ENCODE results near the gene PTPN3.

PTPN3 gene

DNA sequence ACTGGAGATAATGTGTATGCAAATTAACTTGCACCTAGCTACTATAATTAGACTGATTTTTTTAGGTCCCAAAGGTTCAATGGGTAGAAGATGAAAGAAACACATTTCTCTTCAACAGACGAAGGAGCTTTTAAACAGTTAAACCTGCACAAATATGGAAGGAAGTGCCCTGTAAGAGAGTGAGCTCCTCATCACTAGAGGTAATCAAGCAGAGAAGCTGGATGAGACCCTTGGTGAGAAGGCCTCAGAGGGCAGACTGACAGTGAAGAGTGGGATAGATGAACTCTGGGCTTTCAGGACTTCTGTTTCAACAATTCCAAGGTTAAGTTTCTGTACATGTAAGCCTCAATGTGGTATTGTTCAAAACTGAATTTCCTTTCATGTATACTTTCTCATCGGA lies 23.2 kb downstream of the PTPN3 start:
- Histone ChIP-seq H3K9ac (ENCODE audit: low read length) (no peak overlapping the region), H3K27me3 (replicated peaks; ENCODE audit: control insufficient read depth, insufficient read depth, low read length) (no peaks in the 10 kb centered on the region), H3K36me3 (ENCODE audit: control insufficient read depth, insufficient read depth, low read length, severe bottlenecking) (no peaks in the 10 kb centered on the region), H3K4me3 (ENCODE audit: low read length) (no peak overlapping the region), H3K4me1 (ENCODE audit: control insufficient read depth, insufficient read depth, low read length) (peaks cover 36% of the 10 kb centered on the region), H3K9me3 (ENCODE audit: control insufficient read depth, low read length) (no peaks in the 10 kb centered on the region)
- no peak for DNase-seq (ENCODE audit: low read depth)

GRCh38 chr9:109474170-109474569 lies 23.9 kb downstream of the PTPN3 start:
- H3K4me3 ChIP-seq (ENCODE audit: low read length), result no peak overlapping the region
- no peak overlapping the region for H3K9ac ChIP-seq (ENCODE audit: low read length)
- H3K4me1 ChIP-seq (ENCODE audit: control insufficient read depth, insufficient read depth, low read length), result peaks cover 28% of the 10 kb centered on the region
- no peaks in the 10 kb centered on the region for H3K36me3 ChIP-seq (ENCODE audit: control insufficient read depth, insufficient read depth, low read length, severe bottlenecking)
- H3K27me3 ChIP-seq (replicated peaks; ENCODE audit: control insufficient read depth, insufficient read depth, low read length), result no peaks in the 10 kb centered on the region
- H3K9me3 ChIP-seq (ENCODE audit: control insufficient read depth, low read length), result no peaks in the 10 kb centered on the region
- DNase-seq (ENCODE audit: low read depth), result no peak

DNA sequence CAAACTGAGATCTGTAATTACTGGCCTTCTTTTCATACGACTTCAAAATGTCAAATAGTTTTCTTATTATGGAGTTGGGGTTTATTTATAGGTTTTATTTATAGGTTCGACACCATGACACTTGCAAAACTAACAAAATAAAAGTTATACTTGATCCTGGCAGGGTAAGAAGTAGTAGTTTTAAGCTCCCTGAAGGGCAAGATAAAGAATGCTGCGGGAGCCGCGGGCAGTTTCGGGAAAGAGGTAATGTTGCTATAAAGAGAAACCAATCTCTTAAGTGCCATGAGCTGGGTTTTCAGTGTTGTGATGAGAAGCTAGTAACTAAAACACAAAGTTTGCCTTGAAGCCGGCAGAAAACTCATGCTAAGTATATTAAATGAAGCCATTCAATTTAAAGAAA lies 24.8 kb downstream of the PTPN3 start:
- H3K9me3 ChIP-seq (ENCODE audit: control insufficient read depth, low read length), result no peaks in the 10 kb centered on the region

DNA sequence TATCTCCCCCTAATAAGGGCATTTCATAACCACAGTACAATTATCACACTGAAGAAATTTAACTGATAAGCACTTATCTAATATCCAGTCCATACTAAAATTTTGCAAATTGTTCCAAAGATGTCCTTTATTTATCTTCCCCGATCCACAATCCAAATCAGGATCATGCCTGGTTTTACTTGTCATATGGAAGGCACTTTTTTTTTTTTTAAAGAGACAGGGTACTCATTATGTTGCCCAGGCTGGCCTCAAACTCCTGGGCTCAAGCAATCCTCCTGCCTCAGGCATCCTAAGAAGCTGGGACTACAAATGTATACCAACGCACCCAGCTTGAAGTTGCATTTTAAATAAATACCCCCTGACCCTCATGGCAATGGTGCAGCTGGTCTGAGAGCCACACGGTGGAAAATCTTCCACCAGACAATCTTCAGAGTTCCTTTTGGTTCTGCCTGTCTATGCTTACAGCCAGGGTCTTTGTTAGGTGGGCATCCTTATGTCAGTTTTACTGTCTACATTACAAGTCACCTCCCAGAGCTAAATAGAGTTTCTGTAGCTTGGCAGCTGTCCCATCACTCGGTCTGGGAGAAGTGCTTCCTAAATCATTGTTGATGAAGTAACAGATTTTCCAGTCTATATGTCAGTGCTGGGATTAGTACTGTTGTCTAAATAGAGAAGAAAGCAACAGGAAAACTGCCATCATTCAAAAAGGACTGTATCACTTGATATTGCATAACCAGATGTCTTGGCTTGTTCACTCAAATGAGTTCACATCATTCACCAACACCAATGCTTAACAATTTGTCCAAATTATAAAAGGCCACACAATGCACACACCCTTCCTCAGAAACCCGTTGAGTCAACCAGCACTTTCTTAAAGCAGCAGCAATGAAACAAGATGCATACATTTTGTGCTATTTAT lies 26.4 kb downstream of the PTPN3 start:
- Histone ChIP-seq H3K36me3 (ENCODE audit: control insufficient read depth, insufficient read depth, low read length, severe bottlenecking) (no peaks in the 10 kb centered on the region), H3K27me3 (replicated peaks; ENCODE audit: control insufficient read depth, insufficient read depth, low read length) (no peaks in the 10 kb centered on the region), H3K9me3 (ENCODE audit: control insufficient read depth, low read length) (no peaks in the 10 kb centered on the region), H3K4me3 (ENCODE audit: low read length) (no peak overlapping the region), H3K9ac (ENCODE audit: low read length) (no peak overlapping the region), H3K4me1 (ENCODE audit: control insufficient read depth, insufficient read depth, low read length) (peaks cover 22% of the 10 kb centered on the region)
- peak; percentile 3 for DNase-seq (ENCODE audit: low read depth)

More for the DNA sequence above, 24.8 kb downstream of the PTPN3 start:
- no peaks in the 10 kb centered on the region for H3K27me3 ChIP-seq (replicated peaks; ENCODE audit: control insufficient read depth, insufficient read depth, low read length)
- H3K36me3 ChIP-seq (ENCODE audit: control insufficient read depth, insufficient read depth, low read length, severe bottlenecking), result no peaks in the 10 kb centered on the region
- H3K4me3 ChIP-seq (ENCODE audit: low read length), result no peak overlapping the region
- DNase-seq (ENCODE audit: low read depth), result no peak
- H3K9ac ChIP-seq (ENCODE audit: low read length), result no peak overlapping the region
- H3K4me1 ChIP-seq (ENCODE audit: control insufficient read depth, insufficient read depth, low read length), result peaks cover 24% of the 10 kb centered on the region

DNA sequence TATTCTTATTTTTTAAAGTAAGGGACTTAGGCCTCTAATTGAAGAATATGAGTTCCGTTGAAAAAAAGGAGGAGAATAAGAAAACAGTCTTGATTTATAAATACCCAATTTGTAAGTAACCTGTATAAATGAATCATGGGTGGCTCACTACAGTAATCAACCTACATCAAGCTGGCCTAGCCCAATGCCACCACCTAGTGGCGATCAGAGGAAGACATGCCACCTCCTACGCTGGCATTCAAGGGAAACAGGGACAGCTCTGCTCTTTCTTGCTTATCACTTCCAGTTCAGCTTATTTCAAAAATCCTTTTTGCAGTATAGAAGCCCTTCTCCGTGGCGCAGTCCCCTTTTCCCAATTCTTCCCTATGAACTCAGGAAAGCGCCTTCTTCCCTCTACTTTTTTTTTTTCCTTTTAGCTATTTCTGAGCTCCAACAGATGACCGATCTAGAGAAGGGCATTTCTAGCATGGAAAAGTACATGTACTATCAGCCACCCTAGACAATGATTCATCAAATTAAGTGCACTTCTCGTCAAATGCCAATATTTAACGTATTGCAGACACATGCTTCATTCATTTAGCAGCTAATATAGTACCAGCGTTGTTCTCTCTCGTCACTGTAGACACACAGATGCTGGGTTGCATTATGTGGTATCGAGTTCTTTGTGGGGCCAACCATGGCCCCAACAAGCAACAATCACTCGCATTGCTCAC lies 28.3 kb downstream of the PTPN3 start:
- no peak overlapping the region for H3K9ac ChIP-seq (ENCODE audit: low read length)
- H3K36me3 ChIP-seq (ENCODE audit: control insufficient read depth, insufficient read depth, low read length, severe bottlenecking), result no peaks in the 10 kb centered on the region
- DNase-seq (ENCODE audit: low read depth), result peak; percentile 89
- no peak overlapping the region for H3K4me3 ChIP-seq (ENCODE audit: low read length)
- no peaks in the 10 kb centered on the region for H3K9me3 ChIP-seq (ENCODE audit: control insufficient read depth, low read length)
- H3K27me3 ChIP-seq (replicated peaks; ENCODE audit: control insufficient read depth, insufficient read depth, low read length), result no peaks in the 10 kb centered on the region
- peaks cover 12% of the 10 kb centered on the region for H3K4me1 ChIP-seq (ENCODE audit: control insufficient read depth, insufficient read depth, low read length)

DNA sequence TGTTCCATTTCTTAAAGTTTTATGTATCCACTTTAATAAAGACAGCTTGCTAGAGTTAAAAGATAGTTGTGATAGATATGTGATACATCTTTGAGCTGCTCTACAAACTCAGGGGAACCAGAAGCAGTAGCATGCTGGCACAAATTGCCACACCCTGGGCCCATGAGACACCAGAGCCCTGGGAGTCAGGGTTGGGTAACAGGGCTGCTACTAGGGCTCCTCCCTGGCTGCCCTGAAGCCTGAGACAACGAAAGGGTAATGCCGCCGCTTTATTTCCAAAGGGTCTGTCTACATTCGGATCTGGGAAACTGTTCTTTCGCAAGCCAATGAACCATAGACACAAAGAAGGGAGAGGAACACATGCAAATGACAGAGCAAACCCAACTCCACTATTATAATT lies 29.2 kb downstream of the PTPN3 start:
- Histone ChIP-seq H3K4me3 (ENCODE audit: low read length) (no peak overlapping the region), H3K4me1 (ENCODE audit: control insufficient read depth, insufficient read depth, low read length) (peaks cover 9% of the 10 kb centered on the region), H3K27me3 (replicated peaks; ENCODE audit: control insufficient read depth, insufficient read depth, low read length) (no peaks in the 10 kb centered on the region), H3K36me3 (ENCODE audit: control insufficient read depth, insufficient read depth, low read length, severe bottlenecking) (no peaks in the 10 kb centered on the region), H3K9ac (ENCODE audit: low read length) (no peak overlapping the region), H3K9me3 (ENCODE audit: control insufficient read depth, low read length) (no peaks in the 10 kb centered on the region)
- DNase-seq (ENCODE audit: low read depth), result peak; percentile 19

DNA sequence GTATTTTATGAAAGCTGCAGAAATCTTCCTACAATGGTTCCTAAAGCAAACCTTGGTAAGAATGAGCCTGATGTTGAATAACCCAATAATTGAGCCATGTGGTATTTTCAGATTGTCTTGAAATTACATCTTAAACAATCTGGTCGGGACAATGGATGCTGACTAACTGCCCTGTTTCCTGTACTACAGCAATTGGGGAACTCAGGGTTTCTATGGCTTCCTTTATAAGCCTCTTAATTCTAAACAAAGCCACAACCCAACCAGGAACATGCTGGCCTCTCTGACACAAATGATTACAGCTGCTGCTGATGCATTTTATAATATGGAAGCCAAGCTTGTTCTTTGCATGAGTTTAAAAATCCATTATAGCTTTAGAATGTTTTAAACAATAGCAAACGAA lies 30.2 kb downstream of the PTPN3 start:
- H3K4me1 ChIP-seq (ENCODE audit: control insufficient read depth, insufficient read depth, low read length), result peaks cover 9% of the 10 kb centered on the region
- no peaks in the 10 kb centered on the region for H3K27me3 ChIP-seq (replicated peaks; ENCODE audit: control insufficient read depth, insufficient read depth, low read length)
- DNase-seq (ENCODE audit: low read depth), result peak; percentile 21
- H3K4me3 ChIP-seq (ENCODE audit: low read length), result no peak overlapping the region
- no peaks in the 10 kb centered on the region for H3K36me3 ChIP-seq (ENCODE audit: control insufficient read depth, insufficient read depth, low read length, severe bottlenecking)
- no peaks in the 10 kb centered on the region for H3K9me3 ChIP-seq (ENCODE audit: control insufficient read depth, low read length)
- no peak overlapping the region for H3K9ac ChIP-seq (ENCODE audit: low read length)

GRCh38 chr9:109466623-109467590 lies 31.2 kb downstream of the PTPN3 start:
- Histone ChIP-seq H3K36me3 (ENCODE audit: control insufficient read depth, insufficient read depth, low read length, severe bottlenecking) (peaks cover 3% of the 10 kb centered on the region), H3K27me3 (replicated peaks; ENCODE audit: control insufficient read depth, insufficient read depth, low read length) (no peaks in the 10 kb centered on the region), H3K9me3 (ENCODE audit: control insufficient read depth, low read length) (no peaks in the 10 kb centered on the region), H3K4me1 (ENCODE audit: control insufficient read depth, insufficient read depth, low read length) (peaks cover 7% of the 10 kb centered on the region), H3K4me3 (ENCODE audit: low read length) (no peak overlapping the region), H3K9ac (ENCODE audit: low read length) (no peak overlapping the region)
- no peak for DNase-seq (ENCODE audit: low read depth)

GRCh38 chr9:109463924-109464625 lies 34.0 kb downstream of the PTPN3 start:
- Histone ChIP-seq H3K4me3 (ENCODE audit: low read length) (no peak overlapping the region), H3K27me3 (replicated peaks; ENCODE audit: control insufficient read depth, insufficient read depth, low read length) (no peaks in the 10 kb centered on the region), H3K9me3 (ENCODE audit: control insufficient read depth, low read length) (no peaks in the 10 kb centered on the region), H3K4me1 (ENCODE audit: control insufficient read depth, insufficient read depth, low read length) (peaks cover 4% of the 10 kb centered on the region), H3K36me3 (ENCODE audit: control insufficient read depth, insufficient read depth, low read length, severe bottlenecking) (peaks cover 3% of the 10 kb centered on the region), H3K9ac (ENCODE audit: low read length) (no peak overlapping the region)
- no peak for DNase-seq (ENCODE audit: low read depth)

DNA sequence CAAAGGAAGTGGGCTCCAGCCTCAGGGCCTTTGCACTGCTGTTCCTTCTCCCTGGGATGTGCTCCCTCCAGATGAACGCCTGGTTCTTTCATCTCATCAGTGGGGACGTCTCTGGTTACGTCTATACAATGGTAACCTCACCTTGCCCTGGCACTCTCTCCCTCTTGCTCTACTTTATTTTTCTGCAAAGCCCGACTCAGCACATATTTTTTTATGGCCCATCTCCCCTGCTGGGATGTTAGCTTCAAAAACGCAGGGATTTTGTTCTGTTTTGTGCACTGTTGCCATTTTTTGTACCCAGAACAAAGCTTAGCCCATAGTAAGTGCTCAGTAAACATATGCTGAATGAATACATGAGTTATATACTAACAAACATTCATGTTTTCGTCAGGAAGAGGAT lies 37.5 kb downstream of the PTPN3 start:
- Histone ChIP-seq H3K9ac (ENCODE audit: low read length) (no peak overlapping the region), H3K9me3 (ENCODE audit: control insufficient read depth, low read length) (no peaks in the 10 kb centered on the region), H3K36me3 (ENCODE audit: control insufficient read depth, insufficient read depth, low read length, severe bottlenecking) (peaks cover 3% of the 10 kb centered on the region), H3K27me3 (replicated peaks; ENCODE audit: control insufficient read depth, insufficient read depth, low read length) (no peaks in the 10 kb centered on the region), H3K4me3 (ENCODE audit: low read length) (no peak overlapping the region), H3K4me1 (ENCODE audit: control insufficient read depth, insufficient read depth, low read length) (no peaks in the 10 kb centered on the region)
- DNase-seq (ENCODE audit: low read depth), result no peak

Data from adipocyte (in vitro differentiated cells).